HEK293T (cell line): Measurements from ENCODE around the gene LRRC4C.

Experiments
- ARNT ChIP-seq: fragments of 450-650 bp; IDR thresholded peaks from 2 replicates; pipeline ENCODE4 v1.6.1; 2017; ENCODE audit warnings: mild to moderate bottlenecking
- BHLHE40 ChIP-seq: fragments of 450-650 bp; IDR thresholded peaks from 2 replicates; pipeline ENCODE4 v1.6.1; 2016; ENCODE audit warnings: mild to moderate bottlenecking, moderate library complexity, borderline replicate concordance
- ELF4 ChIP-seq: fragments of 450-650 bp; IDR thresholded peaks from 2 replicates; pipeline ENCODE4 v1.6.1; 2017; ENCODE audit warnings: antibody characterized with exemption
- FOXK2 ChIP-seq: fragments of 450-650 bp; IDR thresholded peaks from 2 replicates; pipeline ENCODE4 v1.6.1; 2016; ENCODE audit warnings: mild to moderate bottlenecking
- FOXM1 ChIP-seq: fragments of 450-650 bp; IDR thresholded peaks from 2 replicates; pipeline ENCODE4 v1.6.1; 2017; ENCODE audit warnings: mild to moderate bottlenecking, borderline replicate concordance
- HDGF ChIP-seq: fragments of 450-650 bp; IDR thresholded peaks from 2 replicates; pipeline ENCODE4 v1.6.1; 2017; ENCODE audit warnings: antibody characterized with exemption, borderline replicate concordance
- L3MBTL2 ChIP-seq: fragments of 450-650 bp; conservative IDR thresholded peaks from 2 replicates; pipeline ENCODE4 v1.6.1; 2016; ENCODE audit warnings: mild to moderate bottlenecking
- LEF1 ChIP-seq: fragments of 450-650 bp; IDR thresholded peaks from 2 replicates; pipeline ENCODE4 v1.6.1; 2017; ENCODE audit warnings: mild to moderate bottlenecking, borderline replicate concordance
- SP1 ChIP-seq: fragments of 450-650 bp; IDR thresholded peaks from 2 replicates; pipeline ENCODE4 v1.6.1; 2017
- TARDBP ChIP-seq: fragments of 450-650 bp; IDR thresholded peaks from 2 replicates; pipeline ENCODE4 v1.6.1; 2016
- ZNF384 ChIP-seq: fragments of 450-650 bp; IDR thresholded peaks from 2 replicates; pipeline ENCODE4 v1.6.1; 2016

- TF ChIP-seq LEF1, result no peak
- TF ChIP-seq TARDBP, result no peak
- TF ChIP-seq SP1, result no peak
- no peak for TF ChIP-seq ZNF384
- TF ChIP-seq ELF4, result no peak
- no peak for TF ChIP-seq FOXM1
- TF ChIP-seq FOXK2, result no peak
- no peak for TF ChIP-seq BHLHE40
- no peak for TF ChIP-seq L3MBTL2
- TF ChIP-seq HDGF, result no peak
- TF ChIP-seq ARNT, result no peak
Measured at GRCh38 chr11:40160418-40160817, 1299.0 kb downstream of the LRRC4C start.
